H1 (cell line): ENCODE data around the gene DBF4B. TPM values are rescaled to one million over a fixed set of nuclear protein-coding genes. Genes with fewer than 3 reads are reported as not detected.

Source experiments
- CTCF ChIA-PET: fragments of 300-600 bp; sonication (Branson Sonifier 250); formaldehyde crosslinking; loops from one replicate; lab custom pipeline; 2021; ENCODE audit not compliant: partially characterized antibody; lab: Charles Lee
- POLR2A ChIA-PET: fragments of 300-600 bp; sonication (Branson Sonifier 250); formaldehyde crosslinking; loops from one replicate; lab custom pipeline; 2021; ENCODE audit warnings: inconsistent platforms; ENCODE audit not compliant: partially characterized antibody; lab: Charles Lee
- DNase-seq, 2 experiments: peaks; one replicate each; pipeline versions ENCODE4 v3.0.0 to v3.0.0-alpha.2; 2010 to 2022; ENCODE audit warnings: low spot score in 2 of 2, low read depth in 1 of 2, mixed read lengths in 1 of 2
- FAIRE-seq: peaks from 2 replicates; lab custom pipeline; 2011; peaks lifted over from hg19 to GRCh38; lab: Jason Lieb, UNC
- H2AFZ ChIP-seq: 2 replicates; pipeline ENCODE4 v1.8.1; 2012; ENCODE audit warnings: low read length, inconsistent platforms
- H2AK5ac ChIP-seq: 2 replicates; pipeline ENCODE4 v1.6.1; 2013; ENCODE audit warnings: low read depth, low read length
- H2BK120ac ChIP-seq: replicated peaks from 2 replicates; pipeline ENCODE3; 2013; ENCODE audit warnings: low read depth, low read length, inconsistent platforms
- H2BK12ac ChIP-seq: 2 replicates; pipeline ENCODE4 v1.6.1; 2013; ENCODE audit warnings: low read depth, low read length
- H2BK15ac ChIP-seq: 2 replicates; pipeline ENCODE4 v1.6.1; 2013; ENCODE audit warnings: low read length
- H2BK20ac ChIP-seq: 2 replicates; pipeline ENCODE4 v1.6.1; 2013; ENCODE audit warnings: low read length
- H2BK5ac ChIP-seq: 2 replicates; pipeline ENCODE4 v1.6.1; 2013; ENCODE audit warnings: low read depth, low read length
- H3K14ac ChIP-seq: 2 replicates; pipeline ENCODE4 v1.6.1; 2013; ENCODE audit warnings: inconsistent platforms; ENCODE audit not compliant: insufficient read length
- H3K18ac ChIP-seq: 2 replicates; pipeline ENCODE4 v1.6.1; 2013; ENCODE audit warnings: low read length; ENCODE audit errors: extremely low read depth
- H3K23ac ChIP-seq: 2 replicates; pipeline ENCODE4 v1.6.1; 2013; ENCODE audit warnings: inconsistent platforms; ENCODE audit not compliant: insufficient read length
- H3K23me2 ChIP-seq: 2 replicates; pipeline ENCODE4 v1.6.1; 2013; ENCODE audit warnings: low read depth, low read length
- H3K27ac ChIP-seq: 2 replicates; pipeline ENCODE4 v1.6.1; 2011; ENCODE audit warnings: low read depth, low read length, inconsistent platforms
- H3K27me3 ChIP-seq, 4 experiments: replicated peaks in 1 of 4; 1 replicate in 1 of 4; 2 replicates in 3 of 4; pipeline versions ENCODE4 v1.6.1 to v1.8.1; 2011 to 2013; ENCODE audit warnings: low read length in 3 of 4, mild to moderate bottlenecking in 3 of 4, inconsistent platforms in 2 of 4, mixed read lengths in 2 of 4, moderate library complexity in 1 of 4; ENCODE audit not compliant: control insufficient read depth in 3 of 4, insufficient read depth in 3 of 4; ENCODE audit errors: extremely low read depth in 1 of 4
- H3K36me3 ChIP-seq, 4 experiments: 2 replicates each; pipeline versions ENCODE4 v1.6.1 to v1.8.1; 2011 to 2013; ENCODE audit warnings: mild to moderate bottlenecking in 4 of 4, low read length in 3 of 4, moderate library complexity in 2 of 4, control low read depth in 1 of 4, inconsistent platforms in 1 of 4; ENCODE audit not compliant: insufficient read depth in 4 of 4, control insufficient read depth in 2 of 4
- H3K4ac ChIP-seq: replicated peaks from 2 replicates; pipeline ENCODE3; 2013; ENCODE audit warnings: low read length, low read depth, mixed read lengths, inconsistent platforms; ENCODE audit not compliant: insufficient read length
- H3K4me1 ChIP-seq, 4 experiments: replicated peaks in 1 of 4; 1 replicate in 1 of 4; 2 replicates in 3 of 4; pipeline versions ENCODE4 v1.6.1 to v1.8.1; 2011 to 2013; ENCODE audit warnings: low read length in 3 of 4, inconsistent platforms in 2 of 4, mixed read lengths in 1 of 4; ENCODE audit not compliant: insufficient read depth in 4 of 4, control insufficient read depth in 3 of 4
- H3K4me2 ChIP-seq, 2 experiments: 2 replicates each; pipeline versions ENCODE4 v1.6.1 to v1.8.1; 2011 to 2013; ENCODE audit warnings: low read depth in 2 of 2, low read length in 2 of 2, control low read depth in 1 of 2, inconsistent platforms in 1 of 2, mild to moderate bottlenecking in 1 of 2; ENCODE audit not compliant: insufficient read depth in 1 of 2
- H3K4me3 ChIP-seq, 4 experiments: fragments of 200-600, 300-600 bp in 1 of 4; sonication (generic), shearing (Covaris generic), sonication (Bioruptor Twin) in 1 of 4; 2 replicates each; pipeline versions ENCODE4 v1.5.1 to v1.8.1; 2011 to 2016; ENCODE audit warnings: low read length in 4 of 4, low read depth in 3 of 4, control low read depth in 2 of 4, inconsistent platforms in 2 of 4, mild to moderate bottlenecking in 2 of 4, mixed read lengths in 1 of 4, moderate library complexity in 1 of 4; ENCODE audit not compliant: insufficient read depth in 2 of 4; ENCODE audit errors: extremely low read depth in 1 of 4
- H3K56ac ChIP-seq: replicated peaks from 2 replicates; pipeline ENCODE3; 2013; ENCODE audit warnings: low read depth, mild to moderate bottlenecking, mixed read lengths, low read length, inconsistent platforms; ENCODE audit not compliant: insufficient read length
- H3K79me1 ChIP-seq: 2 replicates; pipeline ENCODE4 v1.6.1; 2013; ENCODE audit warnings: low read depth, low read length, control low read depth
- H3K79me2 ChIP-seq, 2 experiments: 2 replicates each; pipeline versions ENCODE4 v1.6.1 to v1.8.1; 2012 to 2013; ENCODE audit warnings: low read length in 2 of 2, mild to moderate bottlenecking in 2 of 2, inconsistent platforms in 1 of 2; ENCODE audit not compliant: insufficient read depth in 2 of 2, control insufficient read depth in 1 of 2
- H3K9ac ChIP-seq, 4 experiments: replicated peaks in 1 of 4; 1 replicate in 1 of 4; 2 replicates in 3 of 4; pipeline versions ENCODE4 v1.6.1 to v1.8.1; 2011 to 2013; ENCODE audit warnings: low read depth in 3 of 4, low read length in 3 of 4, control low read depth in 2 of 4, mild to moderate bottlenecking in 2 of 4, moderate library complexity in 2 of 4, inconsistent platforms in 1 of 4; ENCODE audit errors: extremely low read depth in 1 of 4
- H3K9me3 ChIP-seq, 2 experiments: 2 replicates each; pipeline versions ENCODE4 v1.6.1 to v1.8.1; 2012 to 2013; ENCODE audit warnings: mild to moderate bottlenecking in 2 of 2, moderate library complexity in 2 of 2, control low read depth in 1 of 2, inconsistent platforms in 1 of 2, low read depth in 1 of 2, low read length in 1 of 2, mixed read lengths in 1 of 2; ENCODE audit not compliant: insufficient read depth in 2 of 2
- H4K20me1 ChIP-seq, 2 experiments: replicated peaks in 1 of 2; 2 replicates each; pipeline versions ENCODE3 to v1.8.1; 2011 to 2013; ENCODE audit warnings: inconsistent platforms in 2 of 2, low read length in 2 of 2, mild to moderate bottlenecking in 1 of 2; ENCODE audit not compliant: insufficient read depth in 2 of 2, control insufficient read depth in 1 of 2
- H4K5ac ChIP-seq: 2 replicates; pipeline ENCODE4 v1.6.1; 2013; ENCODE audit warnings: low read length, low read depth, mixed read lengths, inconsistent platforms; ENCODE audit not compliant: insufficient read length
- H4K8ac ChIP-seq: 2 replicates; pipeline ENCODE4 v1.8.0; 2013; ENCODE audit warnings: mild to moderate bottlenecking, moderate library complexity, low read length, inconsistent platforms; ENCODE audit not compliant: insufficient read depth; ENCODE audit errors: extremely low read depth
- H4K91ac ChIP-seq: replicated peaks from 2 replicates; pipeline ENCODE3; 2013; ENCODE audit warnings: low read length, mixed read lengths, inconsistent platforms; ENCODE audit not compliant: insufficient read length
- CREB1 ChIP-seq: IDR thresholded peaks from 2 replicates; pipeline ENCODE4 v1.6.1; 2012; ENCODE audit warnings: inconsistent platforms
- NANOG ChIP-seq: IDR thresholded peaks from 2 replicates; pipeline ENCODE4 v1.6.1; 2011; ENCODE audit warnings: low read length, low read depth, mild to moderate bottlenecking, inconsistent platforms; ENCODE audit not compliant: insufficient read depth, poor library complexity, severe bottlenecking
- POLR2A ChIP-seq, 2 experiments: IDR thresholded peaks; 1 replicate in 1 of 2; 2 replicates in 1 of 2; pipeline ENCODE4 v1.6.1; 2011; ENCODE audit warnings: low read depth in 2 of 2, low read length in 2 of 2, mild to moderate bottlenecking in 2 of 2; ENCODE audit errors: control extremely low read depth in 1 of 2
- POU5F1 ChIP-seq: IDR thresholded peaks from 2 replicates; pipeline ENCODE4 v1.6.1; 2011; ENCODE audit warnings: low read depth, mild to moderate bottlenecking, low read length, moderate library complexity
- TAF7 ChIP-seq: optimal IDR thresholded peaks from 2 replicates; pipeline ENCODE3; 2011; ENCODE audit warnings: low read depth, mild to moderate bottlenecking, inconsistent platforms, low read length, moderate library complexity, borderline replicate concordance
- WGBS, 2 experiments: shearing (Covaris generic) in 1 of 2; methylation state at CpG; one replicate each; pipeline versions ENCODE4 v1.1.6 to v1.1.7; 2013 to 2015; ENCODE audit warnings: low lambda C conversion rate in 2 of 2, mixed read lengths in 2 of 2, inconsistent platforms in 1 of 2, low coverage in 1 of 2, missing lambda C conversion rate in 1 of 2; ENCODE audit not compliant: insufficient replicate concordance in 2 of 2, insufficient coverage in 1 of 2, insufficient read length in 1 of 2; ENCODE audit errors: extremely low coverage in 1 of 2, missing lambda C conversion rate in 1 of 2; 5-methylcytosine and 5-hydroxymethylcytosine counted together
- polyA plus RNA-seq, 7 experiments: library from polyadenylated mRNA; depleted of rRNA in 3 of 7; stranded (reverse) in 5 of 7; unstranded in 2 of 7; fragments of >200 nt in 5 of 7; fragments of 200-250 nt in 2 of 7; gene quantifications; 1 replicate in 5 of 7; 2 replicates in 1 of 7; 4 replicates in 1 of 7; pipeline versions ENCODE4 v1.2.1 to v1.2.3, GENCODE V29; 2011 to 2013; ENCODE audit warnings: missing spikeins in 2 of 7, mixed read lengths in 2 of 7
- total RNA-seq: library from RNA; stranded (reverse); fragmentation: NEBNext Ultra II Directional; extraction: Animal tissue kit (Norgen Biotek cat#: 25700); gene quantifications from 2 replicates; pipeline ENCODE4 v1.2.1, GENCODE V29; 2021

The DBF4B gene
- total and polyA plus RNA-seq, 2 of the 8 experiments (the other 6 are each of a cell fraction or from before 2014, with no cell fraction given) = 20.2 to 26.9 TPM

DNA sequence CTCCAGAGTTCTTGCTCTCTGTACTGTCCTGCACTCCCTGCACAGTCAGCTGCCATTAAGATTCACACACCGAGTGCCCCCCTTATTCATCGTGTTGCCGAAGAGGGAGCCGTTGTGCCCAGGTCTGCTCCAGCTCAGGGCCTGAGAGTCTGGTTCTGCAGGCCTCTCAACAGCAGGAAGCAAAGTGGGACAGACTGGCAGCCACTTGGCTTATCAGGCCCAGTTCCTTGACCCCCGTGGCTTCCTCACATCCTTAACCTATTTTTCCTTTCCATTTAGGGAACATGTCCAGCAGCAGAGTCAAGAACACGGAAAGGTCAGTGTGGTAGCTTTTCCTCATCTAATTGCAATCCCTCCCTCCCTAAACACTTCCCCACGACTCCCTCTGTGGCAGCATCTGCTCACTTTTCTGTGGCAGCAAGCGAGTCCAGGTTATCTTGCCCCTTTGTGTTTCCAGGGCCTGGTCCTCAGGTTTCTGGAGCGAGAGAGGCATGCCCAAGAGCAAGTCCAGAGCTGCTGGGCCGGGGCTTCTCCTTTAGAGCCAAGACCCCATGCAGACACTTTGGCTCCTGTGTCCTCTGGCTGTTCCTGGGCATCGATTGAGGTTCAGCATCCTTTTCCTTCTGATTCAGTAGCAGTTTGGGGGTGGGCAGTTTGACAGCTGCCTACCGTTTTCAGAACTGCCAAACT is 28.2 kb downstream of the DBF4B start:
- Histone ChIP-seq H3K23me2 (no peaks in the 10 kb centered on the region), H2AFZ (no peak overlapping the region), H2BK20ac (no peak overlapping the region), H3K4me2 (no peak overlapping the region), H4K5ac (no peak overlapping the region), H3K9ac (no peak overlapping the region), H2AK5ac (no peak overlapping the region), H3K27me3 (no peaks in the 10 kb centered on the region), H3K27ac (no peak overlapping the region), H2BK5ac (no peak overlapping the region), H4K8ac (0 out of 2 replicates have a peak overlapping the region, but pooled peaks have one; percentile 8), H3K23ac (no peak overlapping the region), H3K79me1 (no peaks in the 10 kb centered on the region; the same call in 1 of the 2 replicates), H3K56ac (no peak overlapping the region), H3K18ac (no peak overlapping the region), H2BK15ac (no peak overlapping the region), H3K14ac (no peak overlapping the region), H3K4me3 (no peak overlapping the region), H3K4ac (no peak overlapping the region), H4K20me1 (peaks cover 0 to 2% of the 10 kb centered on the region in 2 experiments), H4K91ac (no peak overlapping the region), H2BK12ac (no peak overlapping the region), H3K4me1 (peaks cover 2 to 6% (median 3%) of the 10 kb centered on the region in 4 experiments; a peak in 4 of 7 replicates), H3K79me2 (no peaks in the 10 kb centered on the region), H2BK120ac (no peak overlapping the region), H3K9me3 (no peaks in the 10 kb centered on the region), H3K36me3 (peaks cover 3 to 37% (median 12%) of the 10 kb centered on the region in 4 experiments; a peak in 6 of 8 replicates)
- POLR2A ChIA-PET = interaction anchor here (0.8 to 1.4 kb wide), 4 partner anchors 9 to 28 kb away, joined by 3 read pairs; partner anchors contain the start of gene DBF4B
- FAIRE-seq (no peak), DNase-seq (no peak)
- CTCF ChIA-PET = interaction anchor here (0.5 to 7.1 kb wide), 15 partner anchors 12 to 419 kb away, joined by 3 to 38 read pairs (median 3); partner anchors contain the start of gene ADAM11
- WGBS, 2 experiments = 92% methylated on average over 12 of the region's 12 CpGs; no CpG with 5 or more reads in 1 of the 2 experiments
- TF ChIP-seq POLR2A (IDR thresholded peaks at IDR 0.05; ENCODE audit: control extremely low read depth in 1 of 2, low read depth in 2 of 2, low read length in 2 of 2) = no peak
- no peak for TF ChIP-seq POU5F1
- TF ChIP-seq CREB1 = no peak
- TF ChIP-seq TAF7 = no peak
- no peak for TF ChIP-seq NANOG
